HG02870 (cell line): ENCODE measurements around the gene RPS3.

Experiments used
- ATAC-seq: cut with Tn5 transposase; IDR thresholded peaks from one replicate; pipeline ENCODE4 v1.9.1; 2021; ENCODE audit warnings: mild to moderate bottlenecking, moderate library complexity; ENCODE audit not compliant: unreplicated experiment

The RPS3 gene

GRCh38 chr11:75433443-75433842 lies 34.1 kb downstream of the RPS3 start:
- ATAC-seq, result no peak

- no peak for ATAC-seq
These were observed 34.7 kb downstream of the RPS3 start for GRCh38 chr11:75434051-75434450.

GRCh38 chr11:75434886-75435570 lies 35.7 kb downstream of the RPS3 start:
- ATAC-seq, result no peak

- no peak for ATAC-seq
These were observed 36.2 kb downstream of the RPS3 start for GRCh38 chr11:75435571-75435925.

- no peak for ATAC-seq
These were observed 37.5 kb downstream of the RPS3 start for GRCh38 chr11:75436806-75437205.

GRCh38 chr11:75437966-75438659 lies 38.8 kb downstream of the RPS3 start:
- ATAC-seq, result no peak

- ATAC-seq, result no peak
These were observed 39.7 kb downstream of the RPS3 start for GRCh38 chr11:75439026-75439425.

GRCh38 chr11:75439495-75440120 lies 40.3 kb downstream of the RPS3 start:
- no peak for ATAC-seq

GRCh38 chr11:75440960-75441803 lies 41.9 kb downstream of the RPS3 start:
- ATAC-seq, result no peak

- no peak for ATAC-seq
These were observed 42.5 kb downstream of the RPS3 start for GRCh38 chr11:75441804-75442132.

- ATAC-seq, result no peak
These were observed 43.0 kb downstream of the RPS3 start for GRCh38 chr11:75442161-75442885.

GRCh38 chr11:75443043-75443442 lies 43.7 kb downstream of the RPS3 start:
- no peak for ATAC-seq

GRCh38 chr11:75445315-75445953 lies 46.1 kb downstream of the RPS3 start:
- no peak for ATAC-seq

GRCh38 chr11:75447415-75447814 lies 48.1 kb downstream of the RPS3 start:
- ATAC-seq, result no peak

GRCh38 chr11:75449271-75449670 lies 50.0 kb downstream of the RPS3 start:
- ATAC-seq, result no peak

- no peak for ATAC-seq
These were observed 50.5 kb downstream of the RPS3 start for GRCh38 chr11:75449776-75450175.

GRCh38 chr11:75450236-75450635 lies 50.9 kb downstream of the RPS3 start:
- no peak for ATAC-seq

- ATAC-seq, result no peak
These were observed 51.8 kb downstream of the RPS3 start for GRCh38 chr11:75450826-75451821.
